Liver (tissue), 9 donors: ENCODE data around the gene CERT1. TPM values are rescaled to one million over a fixed set of nuclear protein-coding genes. Genes with fewer than 3 reads are reported as not detected.

ENCODE experiments used
- DNase-seq: peaks from one replicate; pipeline ENCODE4 v3.0.0-alpha.2; 2017; ENCODE audit warnings: low spot score
- H3K27ac ChIP-seq, 2 donors: one replicate each; pipeline ENCODE4 v1.7.0; 2013; ENCODE audit warnings: inconsistent platforms in 2 of 2, low read length in 2 of 2, control low read depth in 1 of 2, low read depth in 1 of 2, mild to moderate bottlenecking in 1 of 2
- H3K27me3 ChIP-seq, 4 donors: one replicate each; pipeline versions ENCODE4 v1.6.1 to v1.7.0; 2013; ENCODE audit warnings: low read length in 3 of 4, inconsistent platforms in 1 of 4, mild to moderate bottlenecking in 1 of 4, moderate library complexity in 1 of 4; ENCODE audit not compliant: control insufficient read depth in 4 of 4, insufficient read depth in 4 of 4
- H3K36me3 ChIP-seq, 4 donors: one replicate each; pipeline versions ENCODE4 v1.6.1 to v1.7.0; 2013; ENCODE audit warnings: low read length in 3 of 4, mild to moderate bottlenecking in 3 of 4, low read depth in 1 of 4, moderate library complexity in 1 of 4; ENCODE audit not compliant: control insufficient read depth in 4 of 4, insufficient read depth in 3 of 4
- H3K4me1 ChIP-seq, 4 donors: one replicate each; pipeline versions ENCODE4 v1.6.1 to v1.7.0; 2013; ENCODE audit warnings: low read length in 3 of 4, mild to moderate bottlenecking in 3 of 4, moderate library complexity in 1 of 4; ENCODE audit not compliant: control insufficient read depth in 4 of 4, insufficient read depth in 4 of 4
- H3K4me3 ChIP-seq, 3 donors: one replicate each; pipeline versions ENCODE4 v1.6.1 to v1.7.0; 2013; ENCODE audit warnings: low read length in 3 of 3, control low read depth in 1 of 3, low read depth in 1 of 3, mild to moderate bottlenecking in 1 of 3
- H3K9ac ChIP-seq, 2 donors: one replicate each; pipeline ENCODE4 v1.7.0; 2013; ENCODE audit warnings: low read length in 2 of 2, mild to moderate bottlenecking in 2 of 2, moderate library complexity in 2 of 2, control low read depth in 1 of 2, low read depth in 1 of 2
- H3K9me3 ChIP-seq, 4 donors: one replicate each; pipeline versions ENCODE4 v1.6.1 to v1.7.0; 2013; ENCODE audit warnings: low read length in 3 of 4; ENCODE audit not compliant: control insufficient read depth in 4 of 4
- ATF3 ChIP-seq: IDR thresholded peaks from 2 replicates; pipeline ENCODE4 v1.6.1; 2016; ENCODE audit warnings: antibody characterized with exemption
- CTCF ChIP-seq: fragments of 150-350 bp; IDR thresholded peaks from 2 replicates; pipeline ENCODE4 v1.5.1; 2017; ENCODE audit warnings: improper control_type of control experiment, low read depth, low read length; ENCODE audit not compliant: missing input control
- EGR1 ChIP-seq, 2 donors: IDR thresholded peaks; 2 replicates each; pipeline ENCODE4 v1.6.1; 2016 to 2018; ENCODE audit warnings: antibody characterized with exemption in 2 of 2, low read depth in 2 of 2
- FOXA1 ChIP-seq: IDR thresholded peaks from 2 replicates; pipeline ENCODE4 v1.6.1; 2016; ENCODE audit warnings: antibody characterized with exemption
- FOXA2 ChIP-seq: IDR thresholded peaks from 2 replicates; pipeline ENCODE4 v1.6.1; 2016; ENCODE audit warnings: antibody characterized with exemption
- GABPA ChIP-seq, 2 donors: IDR thresholded peaks in 1 of 2; conservative IDR thresholded peaks in 1 of 2; 2 replicates each; pipeline ENCODE4 v1.6.1; 2016; ENCODE audit warnings: antibody characterized with exemption in 2 of 2, mild to moderate bottlenecking in 1 of 2, moderate library complexity in 1 of 2
- HNF4A ChIP-seq, 2 donors: conservative IDR thresholded peaks; 2 replicates each; pipeline ENCODE4 v1.6.1; 2016; ENCODE audit warnings: antibody characterized with exemption in 2 of 2, mild to moderate bottlenecking in 2 of 2
- HNF4G ChIP-seq: IDR thresholded peaks from 2 replicates; pipeline ENCODE4 v1.6.1; 2016; ENCODE audit warnings: antibody characterized with exemption
- JUND ChIP-seq, 2 donors: IDR thresholded peaks; 2 replicates each; pipeline ENCODE4 v1.6.1; 2016; ENCODE audit warnings: antibody characterized with exemption in 2 of 2
- MAX ChIP-seq: IDR thresholded peaks from 2 replicates; pipeline ENCODE4 v1.6.1; 2016; ENCODE audit warnings: antibody characterized with exemption
- NR2F2 ChIP-seq: IDR thresholded peaks from 2 replicates; pipeline ENCODE4 v1.6.1; 2016; ENCODE audit warnings: antibody characterized with exemption
- RAD21 ChIP-seq, 2 donors: IDR thresholded peaks; 2 replicates each; pipeline ENCODE4 v1.6.1; 2016; ENCODE audit warnings: antibody characterized with exemption in 2 of 2, mild to moderate bottlenecking in 2 of 2
- REST ChIP-seq: IDR thresholded peaks from 2 replicates; pipeline ENCODE4 v1.6.1; 2016; ENCODE audit warnings: antibody characterized with exemption, mild to moderate bottlenecking
- RXRA ChIP-seq, 2 donors: IDR thresholded peaks; 2 replicates each; pipeline ENCODE4 v1.6.1; 2017 to 2018; ENCODE audit warnings: antibody characterized with exemption in 2 of 2, mild to moderate bottlenecking in 1 of 2
- SP1 ChIP-seq: IDR thresholded peaks from 2 replicates; pipeline ENCODE4 v1.6.1; 2018; ENCODE audit warnings: antibody characterized with exemption, mild to moderate bottlenecking
- TAF1 ChIP-seq: conservative IDR thresholded peaks from 2 replicates; pipeline ENCODE4 v1.6.1; 2016; ENCODE audit warnings: antibody characterized with exemption, mild to moderate bottlenecking
- YY1 ChIP-seq: IDR thresholded peaks from 2 replicates; pipeline ENCODE4 v1.6.1; 2016; ENCODE audit warnings: antibody characterized with exemption, mild to moderate bottlenecking
- WGBS: extraction: QIAGEN DNeasy Blood & Tissue Kit; methylation state at CpG from one replicate; pipeline ENCODE4 v1.1.7; 2013; 5-methylcytosine and 5-hydroxymethylcytosine counted together
- polyA plus RNA-seq, 2 donors: library from polyadenylated mRNA; stranded (reverse) in 1 of 2; unstranded in 1 of 2; fragments of 200-250 nt in 1 of 2; fragments of >200 nt in 1 of 2; fragmentation: Nextera tagmentation in 1 of 2; extraction: Ambion mirVana in 1 of 2; gene quantifications; one replicate each; pipeline versions ENCODE4 v1.2.1 to v1.2.3, GENCODE V29; 2013 to 2015
- total RNA-seq, 2 donors: library from RNA; depleted of rRNA; stranded (reverse); fragments of >200 nt; gene quantifications; one replicate each; pipeline ENCODE4 v1.2.3, GENCODE V29; 2014
- TF ChIP-seq, protein P1 (sequence below): IDR thresholded peaks from 2 replicates; pipeline ENCODE4 v1.6.1; 2016; ENCODE audit warnings: antibody characterized with exemption
- donor health status: healthy.
- donor health status: healthy.
- donor health status: healthy.
- donor health status: healthy.
- donor health status: healthy.

CERT1 gene
- total and polyA plus RNA-seq, 4 donors, result 11.4 to 25.1 (median 16.8) TPM

GRCh38 chr5:75342836-75343235 is 168.6 kb downstream of the CERT1 start:
- Histone ChIP-seq H3K4me1 (peaks cover 0 to 30% (median 14%) of the 10 kb centered on the region in 4 donors), H3K4me3 (no peak overlapping the region), H3K27me3 (no peaks in the 10 kb centered on the region), H3K36me3 (peaks cover 3 to 27% (median 24%) of the 10 kb centered on the region in 4 donors), H3K27ac (no peak overlapping the region), H3K9me3 (no peaks in the 10 kb centered on the region), H3K9ac (no peak overlapping the region)
- no peak for DNase-seq
- 97% methylated on average over 4 of the region's 4 CpGs for WGBS
- TF ChIP-seq JUND (IDR thresholded peaks at IDR 0.05) (no peak), SP1 (no peak), RXRA (IDR thresholded peaks at IDR 0.05) (no peak), EGR1 (IDR thresholded peaks at IDR 0.05; ENCODE audit: low read depth in 2 of 2) (no peak), TAF1 (no peak), CTCF (no peak), HNF4A (conservative IDR thresholded peaks at IDR 0.05) (no peak), NR2F2 (no peak), ATF3 (no peak), MAX (no peak)
- TF ChIP-seq, protein P1, sequence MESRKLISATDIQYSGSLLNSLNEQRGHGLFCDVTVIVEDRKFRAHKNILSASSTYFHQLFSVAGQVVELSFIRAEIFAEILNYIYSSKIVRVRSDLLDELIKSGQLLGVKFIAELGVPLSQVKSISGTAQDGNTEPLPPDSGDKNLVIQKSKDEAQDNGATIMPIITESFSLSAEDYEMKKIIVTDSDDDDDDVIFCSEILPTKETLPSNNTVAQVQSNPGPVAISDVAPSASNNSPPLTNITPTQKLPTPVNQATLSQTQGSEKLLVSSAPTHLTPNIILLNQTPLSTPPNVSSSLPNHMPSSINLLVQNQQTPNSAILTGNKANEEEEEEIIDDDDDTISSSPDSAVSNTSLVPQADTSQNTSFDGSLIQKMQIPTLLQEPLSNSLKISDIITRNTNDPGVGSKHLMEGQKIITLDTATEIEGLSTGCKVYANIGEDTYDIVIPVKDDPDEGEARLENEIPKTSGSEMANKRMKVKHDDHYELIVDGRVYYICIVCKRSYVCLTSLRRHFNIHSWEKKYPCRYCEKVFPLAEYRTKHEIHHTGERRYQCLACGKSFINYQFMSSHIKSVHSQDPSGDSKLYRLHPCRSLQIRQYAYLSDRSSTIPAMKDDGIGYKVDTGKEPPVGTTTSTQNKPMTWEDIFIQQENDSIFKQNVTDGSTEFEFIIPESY, result no peak

GRCh38 chr5:75341934-75342333 is 169.5 kb downstream of the CERT1 start:
- peaks cover 0 to 31% (median 15%) of the 10 kb centered on the region in 4 donors for H3K4me1 ChIP-seq
- TF ChIP-seq FOXA2, result no peak
- TF ChIP-seq HNF4G, result no peak
- no peak for TF ChIP-seq YY1
- TF ChIP-seq CTCF, result no peak
- TF ChIP-seq JUND (IDR thresholded peaks at IDR 0.05), result no peak
- no peak for TF ChIP-seq SP1
- no peak for TF ChIP-seq FOXA1
- TF ChIP-seq TAF1, result no peak
- TF ChIP-seq REST, result no peak
- TF ChIP-seq HNF4A (conservative IDR thresholded peaks at IDR 0.05), result no peak
- TF ChIP-seq RAD21 (IDR thresholded peaks at IDR 0.05), result no peak
- no peak for TF ChIP-seq ATF3
- TF ChIP-seq, protein P1, result no peak
- TF ChIP-seq NR2F2, result no peak
- TF ChIP-seq GABPA (IDR thresholded peaks at IDR 0.05 in 1 of 2, conservative IDR thresholded peaks at IDR 0.05 in 1 of 2), result no peak
- TF ChIP-seq RXRA (IDR thresholded peaks at IDR 0.05), result no peak
- TF ChIP-seq EGR1 (IDR thresholded peaks at IDR 0.05; ENCODE audit: low read depth in 2 of 2), result no peak
- TF ChIP-seq MAX, result no peak
- no peaks in the 10 kb centered on the region for H3K27me3 ChIP-seq
- H3K36me3 ChIP-seq, result peaks cover 3 to 18% (median 16%) of the 10 kb centered on the region in 4 donors
- no peak overlapping the region for H3K9ac ChIP-seq
- no peak overlapping the region for H3K27ac ChIP-seq
- H3K9me3 ChIP-seq, result no peaks in the 10 kb centered on the region
- 75% methylated on average over 1 of the region's 1 CpG for WGBS
- no peak overlapping the region for H3K4me3 ChIP-seq
- no peak for DNase-seq
